Mucosa of stomach (tissue), 1 donor: ENCODE results near the gene ADAMTS15.

Source experiments
- H3K27me3 ChIP-seq: one replicate; pipeline ENCODE4 v1.7.0; 2013; ENCODE audit warnings: mild to moderate bottlenecking, low read length; ENCODE audit not compliant: control insufficient read depth, insufficient read depth
- H3K36me3 ChIP-seq: one replicate; pipeline ENCODE4 v1.7.0; 2013; ENCODE audit warnings: low read length; ENCODE audit not compliant: control insufficient read depth, insufficient read depth
- H3K4me1 ChIP-seq: one replicate; pipeline ENCODE4 v1.7.0; 2013; ENCODE audit warnings: mild to moderate bottlenecking, low read length; ENCODE audit not compliant: control insufficient read depth, insufficient read depth
- H3K4me3 ChIP-seq: one replicate; pipeline ENCODE4 v1.7.0; 2013; ENCODE audit warnings: low read length
- H3K9ac ChIP-seq: one replicate; pipeline ENCODE4 v1.7.0; 2013; ENCODE audit warnings: mild to moderate bottlenecking, low read length, moderate library complexity
- H3K9me3 ChIP-seq: one replicate; pipeline ENCODE4 v1.7.0; 2013; ENCODE audit warnings: mild to moderate bottlenecking, low read length, moderate library complexity; ENCODE audit not compliant: control insufficient read depth
- donor health status: Pancreatic carcinoma.

Gene ADAMTS15

DNA sequence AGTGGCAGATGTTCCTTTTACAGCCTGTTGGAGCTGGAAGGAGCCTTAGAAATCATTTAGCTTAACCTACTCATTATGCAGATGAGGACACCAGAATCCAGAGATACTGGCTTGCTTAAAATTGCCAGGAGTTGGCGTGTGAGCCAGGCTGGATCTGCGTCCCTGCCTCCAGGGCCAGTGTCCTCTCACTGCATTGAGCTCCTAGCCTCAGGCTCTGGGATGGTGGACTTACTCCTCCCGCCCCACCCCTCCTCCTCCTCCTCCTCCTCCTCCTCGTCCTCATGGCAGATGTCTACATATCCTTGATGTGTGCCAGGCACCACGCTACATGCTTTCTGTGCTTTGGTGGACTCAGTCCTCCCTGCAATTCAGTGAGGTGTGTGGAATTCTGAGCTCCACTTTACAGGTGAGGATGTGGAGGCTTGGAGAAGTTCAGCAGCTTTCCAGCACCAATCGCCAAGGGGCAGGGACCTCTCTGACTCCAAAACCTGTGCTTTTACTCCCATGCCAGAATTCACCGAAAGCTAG is 24.1 kb downstream of the ADAMTS15 start:
- H3K4me1 ChIP-seq = no peaks in the 10 kb centered on the region
- H3K9ac ChIP-seq = no peak overlapping the region
- H3K27me3 ChIP-seq = no peaks in the 10 kb centered on the region
- H3K36me3 ChIP-seq = no peaks in the 10 kb centered on the region
- no peaks in the 10 kb centered on the region for H3K9me3 ChIP-seq
- H3K4me3 ChIP-seq = no peak overlapping the region

DNA sequence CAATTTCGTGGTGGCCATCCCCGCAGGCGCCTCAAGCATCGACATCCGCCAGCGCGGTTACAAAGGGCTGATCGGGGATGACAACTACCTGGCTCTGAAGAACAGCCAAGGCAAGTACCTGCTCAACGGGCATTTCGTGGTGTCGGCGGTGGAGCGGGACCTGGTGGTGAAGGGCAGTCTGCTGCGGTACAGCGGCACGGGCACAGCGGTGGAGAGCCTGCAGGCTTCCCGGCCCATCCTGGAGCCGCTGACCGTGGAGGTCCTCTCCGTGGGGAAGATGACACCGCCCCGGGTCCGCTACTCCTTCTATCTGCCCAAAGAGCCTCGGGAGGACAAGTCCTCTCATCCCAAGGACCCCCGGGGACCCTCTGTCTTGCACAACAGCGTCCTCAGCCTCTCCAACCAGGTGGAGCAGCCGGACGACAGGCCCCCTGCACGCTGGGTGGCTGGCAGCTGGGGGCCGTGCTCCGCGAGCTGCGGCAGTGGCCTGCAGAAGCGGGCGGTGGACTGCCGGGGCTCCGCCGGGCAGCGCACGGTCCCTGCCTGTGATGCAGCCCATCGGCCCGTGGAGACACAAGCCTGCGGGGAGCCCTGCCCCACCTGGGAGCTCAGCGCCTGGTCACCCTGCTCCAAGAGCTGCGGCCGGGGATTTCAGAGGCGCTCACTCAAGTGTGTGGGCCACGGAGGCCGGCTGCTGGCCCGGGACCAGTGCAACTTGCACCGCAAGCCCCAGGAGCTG is 24.8 kb downstream of the ADAMTS15 start:
- Histone ChIP-seq H3K9ac (no peak overlapping the region), H3K36me3 (no peaks in the 10 kb centered on the region), H3K9me3 (no peaks in the 10 kb centered on the region), H3K27me3 (no peaks in the 10 kb centered on the region), H3K4me1 (no peaks in the 10 kb centered on the region), H3K4me3 (no peak overlapping the region)

DNA sequence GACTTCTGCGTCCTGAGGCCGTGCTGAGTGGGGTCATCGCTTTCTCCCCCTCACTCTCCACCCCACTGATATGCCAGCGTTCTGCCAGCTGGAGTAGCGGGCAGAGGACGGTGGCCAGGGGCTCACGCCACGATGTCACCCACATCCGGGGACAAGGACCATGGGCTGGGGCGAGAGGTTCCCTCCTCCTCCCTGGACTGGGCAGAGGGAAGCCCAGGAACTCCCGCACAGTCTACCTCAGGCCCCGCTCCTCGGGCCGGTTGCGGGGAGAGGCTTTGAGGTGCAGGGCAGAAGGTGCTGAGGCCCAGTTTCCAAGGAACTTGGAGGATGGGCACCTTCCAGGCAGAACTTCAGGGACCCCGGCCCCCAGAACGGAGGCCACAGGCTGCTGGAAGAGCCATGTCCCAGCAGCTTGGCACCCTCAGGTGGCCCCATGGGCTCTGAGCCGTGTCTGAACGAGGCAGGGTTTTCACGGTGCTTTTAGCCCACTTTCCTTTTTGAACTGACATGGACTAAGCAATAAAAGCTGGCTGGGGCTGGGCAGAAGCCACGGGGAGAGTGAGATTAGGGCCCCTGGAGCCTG is 25.4 kb downstream of the ADAMTS15 start:
- H3K9ac ChIP-seq = no peak overlapping the region
- no peak overlapping the region for H3K4me3 ChIP-seq
- no peaks in the 10 kb centered on the region for H3K9me3 ChIP-seq
- no peaks in the 10 kb centered on the region for H3K27me3 ChIP-seq
- H3K4me1 ChIP-seq = no peaks in the 10 kb centered on the region
- H3K36me3 ChIP-seq = no peaks in the 10 kb centered on the region

DNA sequence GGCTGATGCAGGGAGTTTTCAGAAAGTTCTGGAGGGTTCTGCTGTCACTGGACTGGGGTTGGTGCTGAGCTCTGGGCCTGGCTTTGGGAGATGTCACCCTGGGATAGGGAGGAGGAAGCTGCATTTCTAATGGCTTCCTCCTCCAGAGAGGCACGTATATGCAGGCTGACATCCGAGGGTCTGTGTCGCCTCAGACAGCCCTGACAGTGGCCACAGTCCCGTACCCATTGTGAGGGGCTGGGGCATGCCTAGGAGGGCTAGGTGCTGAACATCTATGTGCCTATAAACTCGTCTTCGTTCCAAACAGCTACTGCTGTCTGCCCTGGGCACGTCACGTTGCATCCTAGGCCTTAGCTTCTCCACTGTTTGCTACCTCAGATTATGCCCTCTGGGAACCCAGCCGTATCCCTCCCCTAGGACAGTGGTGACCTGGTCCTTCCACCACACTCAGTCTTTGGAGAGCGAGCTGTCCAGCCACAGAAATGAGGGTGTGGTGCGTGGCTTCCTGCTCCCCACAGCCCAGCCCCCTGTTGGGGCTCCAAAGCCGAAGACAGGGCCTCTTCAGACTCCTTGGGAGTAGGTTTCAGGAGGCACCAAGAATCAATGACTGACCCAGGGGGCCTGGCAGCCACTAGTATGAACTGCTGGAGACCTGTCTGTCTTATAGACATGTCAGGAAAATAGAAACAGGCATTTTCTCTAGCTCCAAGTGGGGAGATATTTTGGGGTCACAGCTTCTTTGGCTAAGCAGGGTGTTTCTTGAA is 26.4 kb downstream of the ADAMTS15 start:
- Histone ChIP-seq H3K9ac (no peak overlapping the region), H3K4me3 (no peak overlapping the region), H3K4me1 (no peaks in the 10 kb centered on the region), H3K27me3 (no peaks in the 10 kb centered on the region), H3K9me3 (no peaks in the 10 kb centered on the region), H3K36me3 (no peaks in the 10 kb centered on the region)

DNA sequence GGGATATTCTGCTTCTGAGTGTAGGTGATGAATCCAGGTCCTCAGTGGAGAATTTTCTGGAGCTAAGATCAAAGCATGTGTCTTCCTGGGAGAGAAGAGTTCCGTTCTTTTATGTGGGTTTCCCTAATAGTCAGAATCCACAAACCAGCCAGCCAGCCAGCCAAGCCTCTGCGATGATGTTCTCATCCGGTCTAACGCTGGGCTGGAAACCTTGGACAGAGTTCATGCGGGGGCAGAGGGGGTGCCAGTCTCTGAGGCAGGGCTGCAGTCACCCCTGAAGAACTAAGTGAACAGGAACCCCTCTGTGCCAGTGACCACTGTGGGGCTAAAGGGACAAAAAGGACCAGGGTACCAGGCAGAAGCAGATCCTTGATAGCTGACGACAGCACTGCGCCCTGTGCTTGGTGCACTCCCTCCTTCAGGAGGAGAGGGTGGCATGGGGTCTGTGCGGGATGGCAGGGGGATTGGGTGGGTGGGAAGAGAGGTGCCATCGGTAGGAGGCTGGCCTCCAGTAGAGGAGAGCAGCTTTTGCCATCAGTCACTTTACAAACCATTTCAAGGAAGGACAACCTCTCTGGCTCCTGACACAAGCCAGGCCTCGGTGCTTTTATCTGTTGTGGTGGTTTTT is 27.1 kb downstream of the ADAMTS15 start:
- H3K27me3 ChIP-seq = no peaks in the 10 kb centered on the region
- no peaks in the 10 kb centered on the region for H3K4me1 ChIP-seq
- H3K9me3 ChIP-seq = no peaks in the 10 kb centered on the region
- H3K4me3 ChIP-seq = no peak overlapping the region
- H3K36me3 ChIP-seq = no peaks in the 10 kb centered on the region
- no peak overlapping the region for H3K9ac ChIP-seq

DNA sequence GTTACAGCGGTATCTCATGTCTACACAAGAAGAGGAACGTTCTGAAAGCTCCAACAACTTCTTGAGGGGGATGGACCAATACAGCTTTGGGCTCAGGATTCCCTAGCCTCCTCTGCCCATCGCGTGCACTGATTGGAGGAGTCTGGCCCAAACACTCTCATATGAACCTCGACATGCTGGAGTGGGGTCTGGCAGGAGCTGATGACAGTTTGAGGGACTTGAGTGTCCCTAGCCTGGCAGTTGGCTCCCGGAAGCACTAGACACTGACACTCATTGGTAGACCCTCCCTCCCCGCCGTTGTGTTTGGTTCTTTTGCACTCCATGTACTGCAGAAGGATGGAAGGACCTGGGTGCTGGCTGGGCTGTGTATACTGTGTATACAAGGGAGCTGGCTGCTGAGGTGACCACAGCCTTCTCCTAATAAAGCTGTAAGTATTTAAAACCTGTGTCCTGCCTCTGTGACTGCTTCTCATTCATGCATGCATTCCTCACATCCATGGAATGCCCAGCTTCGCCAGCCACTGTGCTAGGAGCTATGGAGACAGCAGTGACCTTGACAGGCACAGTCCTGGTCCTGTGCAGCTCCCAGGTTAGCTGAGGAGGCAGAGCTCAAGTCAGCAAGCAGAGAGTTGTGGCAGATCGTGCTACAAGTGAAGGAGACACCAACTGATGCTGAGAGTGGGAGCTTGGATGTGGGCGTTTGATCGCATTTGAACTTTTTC is 27.9 kb downstream of the ADAMTS15 start:
- Histone ChIP-seq H3K36me3 (no peaks in the 10 kb centered on the region), H3K27me3 (no peaks in the 10 kb centered on the region), H3K9me3 (no peaks in the 10 kb centered on the region), H3K4me1 (no peaks in the 10 kb centered on the region), H3K9ac (no peak overlapping the region), H3K4me3 (no peak overlapping the region)

DNA sequence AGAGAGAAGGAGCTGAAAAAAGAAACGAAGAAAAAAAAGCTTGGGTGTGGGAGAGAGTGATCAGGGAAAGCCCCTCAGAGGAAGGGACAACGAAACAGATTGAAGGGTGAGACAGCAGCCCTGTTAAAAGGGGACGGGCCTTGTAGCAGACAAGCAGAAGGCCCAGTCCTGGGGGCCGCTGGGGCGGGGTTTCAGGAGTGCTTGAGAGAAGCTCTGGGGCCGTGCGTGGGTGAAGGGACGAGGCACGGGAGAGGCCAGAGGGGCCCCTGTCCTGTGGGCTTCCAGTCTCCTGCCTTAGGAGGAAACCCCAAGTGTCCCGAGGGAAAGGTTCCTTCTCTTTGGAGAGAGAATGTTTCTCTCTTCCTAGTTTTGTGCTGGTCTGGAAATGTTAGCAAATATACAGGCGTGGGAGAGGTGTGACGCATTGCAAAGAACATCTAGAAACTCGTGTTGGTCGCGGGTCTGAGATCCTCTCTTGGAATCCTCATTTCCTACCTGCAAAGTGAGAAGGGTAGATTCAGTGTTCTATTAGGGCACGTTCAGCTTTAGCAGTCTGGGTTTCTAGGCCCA is 28.6 kb downstream of the ADAMTS15 start:
- H3K9ac ChIP-seq = no peak overlapping the region
- no peaks in the 10 kb centered on the region for H3K4me1 ChIP-seq
- no peak overlapping the region for H3K4me3 ChIP-seq
- no peaks in the 10 kb centered on the region for H3K36me3 ChIP-seq
- no peaks in the 10 kb centered on the region for H3K9me3 ChIP-seq
- no peaks in the 10 kb centered on the region for H3K27me3 ChIP-seq

DNA sequence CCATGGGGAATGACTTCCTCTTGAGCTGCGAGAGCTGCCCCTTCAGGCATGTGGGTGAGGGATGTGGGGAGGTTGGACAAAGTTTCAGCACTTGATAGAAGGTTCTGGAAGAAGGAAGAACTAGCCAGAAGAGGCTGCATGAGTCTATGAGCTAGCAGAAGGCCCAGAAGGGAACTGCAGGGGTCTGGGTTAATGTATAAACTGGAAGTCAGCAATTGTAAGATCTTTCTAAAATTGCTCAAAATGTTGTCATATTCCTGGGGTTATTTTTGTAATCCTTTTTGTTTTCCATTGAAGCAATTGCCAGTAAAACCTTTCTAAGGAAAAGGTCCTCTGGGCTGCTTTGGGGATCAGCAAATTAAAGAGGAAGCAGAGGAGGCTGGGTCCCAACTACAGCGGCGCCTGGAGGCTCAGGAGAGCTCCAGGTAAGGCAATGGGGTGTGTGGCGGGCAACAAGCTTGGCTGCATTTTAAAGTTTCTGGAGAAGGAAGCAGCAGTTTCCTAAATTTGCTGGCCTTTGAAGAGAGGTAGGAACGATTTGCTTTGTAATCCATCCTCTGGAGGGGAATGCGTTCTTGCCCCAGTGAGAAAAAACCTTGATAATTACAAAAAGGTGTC is 29.2 kb downstream of the ADAMTS15 start:
- Histone ChIP-seq H3K4me3 (no peak overlapping the region), H3K36me3 (no peaks in the 10 kb centered on the region), H3K9me3 (no peaks in the 10 kb centered on the region), H3K27me3 (no peaks in the 10 kb centered on the region), H3K9ac (no peak overlapping the region), H3K4me1 (no peaks in the 10 kb centered on the region)

DNA sequence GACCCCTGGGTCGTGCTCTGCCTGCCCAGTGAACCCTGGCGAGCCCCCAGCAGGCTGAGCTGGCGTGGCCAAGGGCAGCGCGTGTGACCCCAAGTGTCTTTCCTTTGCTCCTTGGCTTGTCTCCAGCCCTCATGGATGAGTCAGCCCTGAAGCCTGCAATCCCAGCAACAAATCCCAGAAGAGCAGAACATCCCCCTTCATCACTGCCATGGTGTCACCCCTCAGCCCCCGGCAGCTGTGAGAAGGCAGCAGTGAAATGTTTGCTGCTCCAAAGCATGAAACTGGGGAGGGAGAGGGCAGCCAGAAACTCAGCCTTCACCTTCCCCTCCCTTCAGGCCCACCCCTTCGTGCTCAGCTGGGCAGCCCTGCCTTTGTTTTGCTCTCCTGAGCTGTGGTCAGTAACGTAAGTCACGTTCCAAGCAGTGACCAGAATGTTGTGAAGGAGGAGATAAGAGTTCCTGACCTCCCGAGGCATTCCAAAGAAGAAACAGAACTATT is 29.8 kb downstream of the ADAMTS15 start:
- Histone ChIP-seq H3K9ac (no peak overlapping the region), H3K4me1 (no peaks in the 10 kb centered on the region), H3K9me3 (no peaks in the 10 kb centered on the region), H3K36me3 (no peaks in the 10 kb centered on the region), H3K4me3 (no peak overlapping the region), H3K27me3 (no peaks in the 10 kb centered on the region)

DNA sequence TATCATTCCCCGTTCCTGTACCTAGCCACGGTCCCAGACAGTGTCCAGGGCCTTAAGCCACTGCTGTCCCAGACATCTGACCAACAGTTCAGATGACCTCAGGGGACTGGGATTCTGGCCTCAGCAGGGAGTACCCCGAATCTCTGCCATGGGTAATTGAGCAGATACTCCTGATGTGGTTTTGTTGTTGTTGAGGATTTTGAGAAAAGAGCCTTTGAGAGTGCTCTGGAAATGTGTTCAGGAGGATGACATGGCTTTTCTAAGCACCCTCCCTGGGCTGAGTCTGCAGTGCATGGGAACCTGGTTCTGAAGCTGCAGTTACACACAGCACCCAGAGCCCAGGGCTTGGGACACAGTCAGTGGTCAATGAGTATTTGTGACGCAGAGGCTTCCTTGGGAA is 30.4 kb downstream of the ADAMTS15 start:
- Histone ChIP-seq H3K4me3 (no peak overlapping the region), H3K36me3 (no peaks in the 10 kb centered on the region), H3K4me1 (no peaks in the 10 kb centered on the region), H3K9me3 (no peaks in the 10 kb centered on the region), H3K9ac (no peak overlapping the region), H3K27me3 (no peaks in the 10 kb centered on the region)

DNA sequence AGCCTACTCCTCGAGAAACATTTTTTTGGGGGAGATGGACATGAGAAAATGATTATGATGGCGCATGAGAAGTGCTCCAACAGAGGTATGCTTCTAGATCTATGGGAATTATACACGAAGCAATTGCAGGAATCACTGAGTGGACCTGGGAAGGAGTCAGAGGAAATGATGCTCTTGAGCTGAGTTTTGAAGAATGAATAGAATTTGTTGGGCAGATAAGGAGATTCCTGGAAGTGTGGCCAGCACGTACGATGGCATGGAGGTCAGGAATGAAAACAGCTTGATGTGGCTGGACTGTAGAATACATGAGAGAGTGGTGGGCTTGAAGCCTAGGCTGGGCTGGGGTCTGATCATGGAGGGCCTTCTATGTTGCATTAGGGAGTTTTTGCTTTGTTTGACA is 31.7 kb downstream of the ADAMTS15 start:
- Histone ChIP-seq H3K4me3 (no peak overlapping the region), H3K36me3 (no peaks in the 10 kb centered on the region), H3K27me3 (no peaks in the 10 kb centered on the region), H3K9ac (no peak overlapping the region), H3K4me1 (no peaks in the 10 kb centered on the region), H3K9me3 (no peaks in the 10 kb centered on the region)
